Loucy (cell line): Measurements from ENCODE around the gene ZMPSTE24.

ENCODE experiments used
- H2AFZ ChIP-seq: fragments of 200-600 bp; sonication (generic); 2 replicates; pipeline ENCODE4 v1.6.0; 2016; ENCODE audit warnings: antibody characterized with exemption, mild to moderate bottlenecking, low read length, moderate library complexity
- H3F3A ChIP-seq: fragments of 200-600 bp; 2 replicates; pipeline ENCODE4 v1.6.0; 2016; ENCODE audit warnings: antibody characterized with exemption, low read depth, mild to moderate bottlenecking
- H3K27me3 ChIP-seq: fragments of 200-600 bp; sonication (generic); 2 replicates; pipeline ENCODE4 v1.6.1; 2014; ENCODE audit warnings: low read length, mild to moderate bottlenecking; ENCODE audit not compliant: insufficient read depth, poor library complexity, severe bottlenecking
- H3K36me3 ChIP-seq: fragments of 200-600 bp; sonication (generic); 2 replicates; pipeline ENCODE4 v1.6.1; 2016; ENCODE audit warnings: low read length; ENCODE audit not compliant: insufficient read depth
- H3K4me1 ChIP-seq: fragments of 200-600 bp; sonication (generic); 2 replicates; pipeline ENCODE4 v1.5.1; 2014; ENCODE audit warnings: low read length, mild to moderate bottlenecking; ENCODE audit not compliant: insufficient read depth, poor library complexity, severe bottlenecking
- H3K4me2 ChIP-seq: fragments of 200-600 bp; sonication (generic); 2 replicates; pipeline ENCODE4 v1.6.0; 2014; ENCODE audit warnings: antibody characterized with exemption, low read length, low read depth, mild to moderate bottlenecking; ENCODE audit not compliant: poor library complexity, severe bottlenecking
- H3K4me3 ChIP-seq: fragments of 200-600 bp; sonication (generic); 2 replicates; pipeline ENCODE4 v1.5.1; 2014; ENCODE audit warnings: low read length, mild to moderate bottlenecking, mixed read lengths; ENCODE audit not compliant: poor library complexity, severe bottlenecking
- H3K79me2 ChIP-seq: fragments of 200-600 bp; sonication (generic); 2 replicates; pipeline ENCODE4 v1.6.1; 2014; ENCODE audit warnings: low read length; ENCODE audit not compliant: insufficient read depth
- H3K9ac ChIP-seq: fragments of 200-600 bp; sonication (generic); 2 replicates; pipeline ENCODE4 v1.6.0; 2014; ENCODE audit warnings: mild to moderate bottlenecking, low read depth, low read length, moderate library complexity; ENCODE audit not compliant: poor library complexity, severe bottlenecking
- H3K9me2 ChIP-seq: fragments of 200-600 bp; sonication (generic); replicated peaks from 2 replicates; pipeline ENCODE4 v1.6.1; 2016; ENCODE audit warnings: low read depth, low read length, mixed read lengths
- H3K9me3 ChIP-seq: fragments of 200-600 bp; sonication (generic); 2 replicates; pipeline ENCODE4 v1.6.1; 2014; ENCODE audit warnings: mild to moderate bottlenecking, antibody characterized with exemption, low read length, low read depth; ENCODE audit not compliant: insufficient read depth
- H4K20me1 ChIP-seq: fragments of 200-600 bp; sonication (generic); 2 replicates; pipeline ENCODE4 v1.6.0; 2014; ENCODE audit warnings: antibody characterized with exemption, low read length, mild to moderate bottlenecking; ENCODE audit not compliant: insufficient read depth, poor library complexity, severe bottlenecking
- EZH2phosphoT487 ChIP-seq: fragments of 200-600 bp; IDR thresholded peaks from 2 replicates; pipeline ENCODE4 v1.6.1; 2018; ENCODE audit warnings: antibody characterized with exemption, mild to moderate bottlenecking, moderate library complexity, borderline replicate concordance
- TF ChIP-seq, protein P1 (sequence below): fragments of 200-600 bp; sonication (generic); conservative IDR thresholded peaks from 2 replicates; pipeline ENCODE4 v1.5.1; 2014; ENCODE audit warnings: mild to moderate bottlenecking, antibody characterized with exemption, low read length

ZMPSTE24 gene

DNA sequence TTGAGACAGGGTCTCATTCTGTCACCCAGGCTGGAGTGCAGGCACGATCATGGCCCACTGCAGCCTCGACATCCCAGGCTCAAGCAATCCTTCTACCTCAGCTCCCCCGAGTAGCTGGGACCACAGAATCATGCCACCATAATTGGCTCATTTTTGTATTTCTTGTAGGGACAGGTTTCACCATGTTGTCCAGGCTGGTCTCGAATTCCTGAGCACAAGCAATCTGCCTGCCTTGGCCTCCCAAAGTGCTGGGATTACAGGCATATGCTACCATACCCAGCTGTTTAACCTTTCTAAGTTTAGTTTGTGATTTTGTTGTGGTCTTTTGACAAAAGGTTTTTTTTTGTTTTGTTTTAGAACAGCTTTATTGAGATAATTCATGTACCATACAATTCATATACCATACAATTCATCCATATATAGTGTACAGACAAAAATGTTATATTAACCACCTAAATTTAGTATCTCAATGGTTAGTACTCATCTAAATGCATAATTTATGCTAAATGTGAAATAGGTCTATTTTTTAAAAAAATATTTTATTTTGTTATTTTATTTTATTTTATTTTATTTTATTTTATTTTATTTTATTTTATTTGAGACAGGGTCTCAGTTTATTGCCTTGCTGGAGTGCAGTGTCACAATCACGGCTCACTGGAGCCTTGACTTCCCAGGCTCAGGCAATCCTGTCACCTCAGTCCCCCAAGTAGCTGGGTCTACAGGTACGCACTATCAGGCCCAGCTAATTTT lies 8.9 kb downstream of the ZMPSTE24 start:
- H3F3A ChIP-seq = no peaks in the 10 kb centered on the region
- H3K36me3 ChIP-seq = peaks cover 41% of the 10 kb centered on the region

DNA sequence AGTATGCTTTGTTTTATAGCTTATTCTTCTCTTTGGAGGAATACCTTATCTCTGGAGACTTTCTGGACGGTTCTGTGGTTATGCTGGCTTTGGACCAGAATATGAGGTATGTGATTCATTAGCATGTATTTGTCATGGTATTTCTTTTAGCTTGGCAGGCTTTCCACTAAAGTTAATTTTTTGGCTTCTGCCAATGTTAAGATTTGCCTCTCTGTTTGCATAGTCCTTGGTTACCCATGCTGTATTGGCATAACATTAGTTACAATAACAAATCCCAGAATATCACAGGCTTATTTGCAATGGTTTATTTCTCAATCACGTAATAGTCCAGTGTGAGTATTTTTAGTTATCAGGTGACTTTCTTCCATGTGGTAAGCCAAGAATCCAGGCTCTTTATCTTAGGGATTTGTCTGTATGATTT lies 9.7 kb downstream of the ZMPSTE24 start:
- Histone ChIP-seq H4K20me1 (peaks cover 3% of the 10 kb centered on the region), H3K36me3 (peaks cover 47% of the 10 kb centered on the region)
- TF ChIP-seq, protein P1, sequence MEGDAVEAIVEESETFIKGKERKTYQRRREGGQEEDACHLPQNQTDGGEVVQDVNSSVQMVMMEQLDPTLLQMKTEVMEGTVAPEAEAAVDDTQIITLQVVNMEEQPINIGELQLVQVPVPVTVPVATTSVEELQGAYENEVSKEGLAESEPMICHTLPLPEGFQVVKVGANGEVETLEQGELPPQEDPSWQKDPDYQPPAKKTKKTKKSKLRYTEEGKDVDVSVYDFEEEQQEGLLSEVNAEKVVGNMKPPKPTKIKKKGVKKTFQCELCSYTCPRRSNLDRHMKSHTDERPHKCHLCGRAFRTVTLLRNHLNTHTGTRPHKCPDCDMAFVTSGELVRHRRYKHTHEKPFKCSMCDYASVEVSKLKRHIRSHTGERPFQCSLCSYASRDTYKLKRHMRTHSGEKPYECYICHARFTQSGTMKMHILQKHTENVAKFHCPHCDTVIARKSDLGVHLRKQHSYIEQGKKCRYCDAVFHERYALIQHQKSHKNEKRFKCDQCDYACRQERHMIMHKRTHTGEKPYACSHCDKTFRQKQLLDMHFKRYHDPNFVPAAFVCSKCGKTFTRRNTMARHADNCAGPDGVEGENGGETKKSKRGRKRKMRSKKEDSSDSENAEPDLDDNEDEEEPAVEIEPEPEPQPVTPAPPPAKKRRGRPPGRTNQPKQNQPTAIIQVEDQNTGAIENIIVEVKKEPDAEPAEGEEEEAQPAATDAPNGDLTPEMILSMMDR = no peak
- TF ChIP-seq EZH2phosphoT487 = no peak

More for the DNA sequence above, 8.9 kb downstream of the ZMPSTE24 start:
- no peak for TF ChIP-seq EZH2phosphoT487
- TF ChIP-seq, protein P1 = no peak
- no peak overlapping the region for H3K9ac ChIP-seq
- H2AFZ ChIP-seq = no peak overlapping the region
- H3K9me2 ChIP-seq = no peaks in the 10 kb centered on the region
- H3K4me2 ChIP-seq = no peak overlapping the region
- no peaks in the 10 kb centered on the region for H3K9me3 ChIP-seq
- H4K20me1 ChIP-seq = peaks cover 3% of the 10 kb centered on the region
- no peaks in the 10 kb centered on the region for H3K27me3 ChIP-seq
- no peak overlapping the region for H3K4me3 ChIP-seq
- H3K79me2 ChIP-seq = peaks cover 38% of the 10 kb centered on the region
- H3K4me1 ChIP-seq = peaks cover 13% of the 10 kb centered on the region

DNA sequence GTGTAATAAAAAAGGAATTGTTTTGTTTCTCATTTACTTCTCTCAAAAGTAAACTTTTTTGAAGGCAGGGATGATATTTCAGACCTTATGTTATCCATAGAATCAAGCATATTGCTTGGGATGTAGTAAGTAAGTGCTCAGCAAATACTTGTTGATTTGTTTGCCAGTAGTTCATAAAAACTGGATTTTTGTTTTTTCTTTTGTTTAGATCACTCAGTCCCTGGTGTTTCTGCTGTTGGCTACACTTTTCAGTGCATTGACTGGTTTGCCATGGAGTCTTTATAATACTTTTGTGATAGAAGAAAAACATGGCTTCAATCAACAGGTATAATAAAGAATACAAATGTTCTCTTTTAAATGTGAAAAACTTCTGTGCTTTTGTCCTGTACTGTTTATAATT lies 10.2 kb downstream of the ZMPSTE24 start:
- Histone ChIP-seq H4K20me1 (peaks cover 3% of the 10 kb centered on the region), H2AFZ (no peak overlapping the region), H3K36me3 (peaks cover 49% of the 10 kb centered on the region), H3K4me1 (peaks cover 6% of the 10 kb centered on the region), H3K9me3 (no peaks in the 10 kb centered on the region), H3K9ac (no peak overlapping the region), H3K4me2 (no peak overlapping the region), H3K4me3 (no peak overlapping the region), H3F3A (no peaks in the 10 kb centered on the region), H3K27me3 (no peaks in the 10 kb centered on the region), H3K79me2 (peaks cover 29% of the 10 kb centered on the region), H3K9me2 (no peaks in the 10 kb centered on the region)
- TF ChIP-seq EZH2phosphoT487 = no peak
- TF ChIP-seq, protein P1 = no peak

More for the DNA sequence above, 9.7 kb downstream of the ZMPSTE24 start:
- Histone ChIP-seq H3K4me3 (no peak overlapping the region), H2AFZ (no peak overlapping the region), H3K9me3 (no peaks in the 10 kb centered on the region), H3K79me2 (peaks cover 33% of the 10 kb centered on the region), H3K4me2 (no peak overlapping the region), H3K4me1 (peaks cover 10% of the 10 kb centered on the region), H3K9me2 (no peaks in the 10 kb centered on the region), H3K9ac (no peak overlapping the region), H3K27me3 (no peaks in the 10 kb centered on the region), H3F3A (no peaks in the 10 kb centered on the region)
